SH-SY5Y (cell line): ENCODE results near the gene CLEC3A.

Source experiments
- GATA2 ChIP-seq: IDR thresholded peaks from 2 replicates; pipeline ENCODE4 v1.6.1; 2011; ENCODE audit warnings: mild to moderate bottlenecking, low read depth, low read length
- GATA3 ChIP-seq: IDR thresholded peaks from 2 replicates; pipeline ENCODE4 v1.6.1; 2011; ENCODE audit warnings: low read depth, mild to moderate bottlenecking, low read length, moderate library complexity

CLEC3A gene, protein sequence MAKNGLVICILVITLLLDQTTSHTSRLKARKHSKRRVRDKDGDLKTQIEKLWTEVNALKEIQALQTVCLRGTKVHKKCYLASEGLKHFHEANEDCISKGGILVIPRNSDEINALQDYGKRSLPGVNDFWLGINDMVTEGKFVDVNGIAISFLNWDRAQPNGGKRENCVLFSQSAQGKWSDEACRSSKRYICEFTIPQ

DNA sequence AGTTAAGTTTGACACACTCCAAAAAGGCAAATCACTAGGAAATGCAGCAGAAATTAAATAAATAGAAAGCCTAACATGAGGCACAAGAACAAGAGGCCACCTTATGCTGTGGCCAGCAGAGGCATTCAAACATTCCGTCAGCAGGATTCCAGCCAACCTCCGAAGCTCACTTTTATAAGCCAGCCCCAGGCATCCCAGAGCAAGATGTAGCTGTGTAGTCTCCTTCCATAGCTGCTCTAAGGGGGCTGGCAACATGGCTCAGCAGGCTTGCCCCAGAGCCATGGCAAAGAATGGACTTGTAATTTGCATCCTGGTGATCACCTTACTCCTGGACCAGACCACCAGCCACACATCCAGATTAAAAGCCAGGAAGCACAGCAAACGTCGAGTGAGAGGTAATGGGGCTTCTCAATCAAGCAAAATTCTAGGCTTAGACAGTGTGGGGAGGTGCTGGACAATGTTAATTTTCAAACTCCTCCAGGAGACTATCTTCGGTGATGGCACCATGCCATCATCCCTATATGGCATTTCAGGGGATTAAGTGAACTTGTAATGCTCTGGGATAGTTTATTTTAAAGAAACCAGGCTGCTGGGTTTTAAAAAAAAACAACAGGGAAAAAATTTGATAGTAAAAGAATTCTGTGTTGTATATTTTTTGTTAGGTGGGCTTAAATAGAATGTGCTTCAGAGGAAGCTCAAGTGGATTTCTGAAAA lies at the start of gene CLEC3A:
CLEC3A (plus strand) TSS at position 202 of the 714 bp plus-strand sequence; CDS start at position 281, 79 bp downstream.
- TF ChIP-seq GATA3 (no peak), GATA2 (no peak)

DNA sequence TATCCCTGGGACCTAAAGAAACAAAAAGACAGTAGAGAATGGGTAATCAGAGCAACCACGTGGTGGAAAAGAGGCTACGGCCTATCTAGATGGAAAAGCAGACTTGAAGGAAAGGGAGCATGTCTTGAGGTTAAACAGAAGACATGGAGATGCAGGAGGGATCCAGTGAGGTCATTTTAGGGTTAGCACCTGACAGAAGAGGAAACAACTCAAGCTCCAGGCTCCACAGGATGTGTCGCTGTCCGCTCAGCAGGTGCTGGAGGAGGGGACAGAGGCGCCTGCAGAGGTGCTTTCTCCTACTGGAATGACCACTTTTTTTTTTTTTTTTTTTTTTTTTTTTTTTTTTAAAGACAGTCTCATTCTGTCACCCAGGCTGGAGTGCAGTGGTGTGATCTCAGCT lies 47.5 kb upstream of the CLEC3A start:
- no peak for TF ChIP-seq GATA3
- no peak for TF ChIP-seq GATA2

DNA sequence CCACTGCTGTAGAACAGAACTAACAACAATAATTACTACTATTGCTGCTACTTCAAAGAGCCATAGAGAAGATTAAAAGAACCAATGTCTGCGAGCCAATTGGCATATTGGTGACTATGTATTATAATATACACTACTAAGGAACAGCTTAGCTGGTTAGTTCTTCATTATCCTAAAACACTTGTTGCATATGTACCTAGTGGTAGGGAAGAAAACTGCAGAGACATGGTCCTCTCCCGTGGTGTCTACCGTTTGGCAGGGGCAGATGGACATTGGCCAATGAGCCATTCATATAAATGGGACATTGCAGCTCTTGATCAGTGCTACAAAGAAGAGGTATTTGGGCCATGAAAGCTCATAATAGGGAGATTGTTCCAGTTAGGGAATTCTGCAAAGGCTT lies 46.4 kb upstream of the CLEC3A start:
- no peak for TF ChIP-seq GATA2
- no peak for TF ChIP-seq GATA3

DNA sequence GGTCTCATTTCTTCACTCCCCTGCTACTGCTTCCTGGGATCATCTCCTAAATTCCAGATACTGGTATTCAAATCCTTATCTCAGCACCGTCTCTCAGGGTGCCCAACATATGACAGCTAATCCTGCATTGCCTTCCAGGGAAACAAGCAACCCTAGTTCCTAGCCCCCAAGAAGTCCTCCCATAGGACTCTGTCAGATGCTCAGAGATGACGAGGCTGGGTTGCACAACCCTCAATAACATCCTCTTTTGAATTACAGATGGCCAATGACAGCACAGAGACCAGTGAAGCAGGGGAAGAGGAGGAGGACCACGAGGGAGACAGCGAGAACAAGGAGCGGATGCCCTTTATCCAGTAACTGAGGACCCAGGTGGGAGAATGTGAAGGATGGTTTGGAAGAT lies 45.0 kb upstream of the CLEC3A start:
- TF ChIP-seq GATA3 (no peak), GATA2 (no peak)

DNA sequence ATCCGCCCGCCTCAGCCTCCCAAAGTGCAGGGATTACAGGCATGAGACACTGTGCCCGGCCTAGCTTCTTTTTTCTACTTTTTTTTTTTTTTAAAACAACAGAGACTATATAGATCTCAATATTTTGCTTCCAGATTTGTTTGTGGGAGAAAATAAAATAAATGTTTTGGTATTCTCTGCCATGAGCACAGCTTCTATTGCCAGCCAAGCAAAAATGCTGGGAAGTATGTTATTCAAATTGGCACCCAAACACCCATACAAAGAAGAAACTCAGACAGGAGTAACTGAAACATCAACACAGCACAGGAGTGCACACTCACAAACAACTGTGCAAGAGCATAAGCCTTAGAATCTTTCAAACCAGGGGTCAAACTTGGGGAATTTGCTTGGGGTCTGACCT lies 37.2 kb upstream of the CLEC3A start:
- TF ChIP-seq GATA3 = no peak
- TF ChIP-seq GATA2 = no peak

DNA sequence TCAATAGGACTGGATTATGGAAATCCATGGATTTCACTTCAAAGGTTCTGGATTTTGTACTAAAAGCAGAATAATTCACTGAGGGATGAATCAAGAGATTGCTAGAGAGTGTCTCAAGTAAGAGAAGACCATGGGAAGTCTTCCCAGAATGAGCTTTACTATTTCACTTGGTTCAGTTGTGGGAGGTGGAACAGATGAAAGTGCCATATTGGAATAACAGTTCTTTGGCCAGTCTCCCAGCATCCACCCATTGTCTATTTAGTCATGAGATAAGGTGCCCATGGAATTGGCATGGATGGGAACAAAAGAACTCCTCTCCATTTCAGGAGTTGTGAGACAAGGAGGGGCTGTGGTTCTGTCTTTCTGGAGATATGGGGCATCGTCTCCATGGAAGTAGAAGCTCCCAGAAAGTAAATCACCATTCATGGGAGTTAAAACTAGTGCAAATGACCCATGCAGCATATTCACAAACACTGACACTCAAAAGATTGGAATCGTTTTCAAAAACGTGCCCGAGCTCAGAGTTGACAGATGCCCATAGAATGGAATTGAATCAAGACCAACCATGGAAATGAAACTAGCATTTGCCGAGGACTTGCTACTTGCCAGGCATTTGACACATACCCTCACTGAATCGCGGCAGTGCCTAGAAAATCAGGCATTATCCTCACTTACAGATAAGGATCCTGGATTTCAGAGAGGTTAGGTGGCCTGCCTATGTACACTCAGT lies 36.2 kb upstream of the CLEC3A start:
- no peak for TF ChIP-seq GATA2
- no peak for TF ChIP-seq GATA3

DNA sequence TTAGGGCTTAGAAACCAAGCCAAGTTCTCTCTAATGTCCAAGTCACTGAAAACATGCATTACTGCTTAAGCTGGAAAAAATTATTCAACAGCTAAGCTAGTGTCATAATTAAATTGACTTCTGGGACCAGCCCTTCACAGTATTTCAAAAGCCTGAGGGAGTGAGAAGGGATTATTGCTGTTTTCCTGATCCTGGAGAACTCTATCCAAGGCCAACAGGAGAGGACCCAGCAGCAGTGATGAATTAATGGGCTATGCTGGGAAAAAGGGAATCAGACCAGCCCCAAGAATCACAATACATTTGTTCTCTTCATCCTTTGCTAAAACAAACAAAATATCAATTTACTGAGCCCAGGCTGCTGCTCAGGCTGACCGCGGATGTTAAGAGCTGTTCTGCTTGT lies 34.5 kb upstream of the CLEC3A start:
- no peak for TF ChIP-seq GATA2
- TF ChIP-seq GATA3 = no peak

DNA sequence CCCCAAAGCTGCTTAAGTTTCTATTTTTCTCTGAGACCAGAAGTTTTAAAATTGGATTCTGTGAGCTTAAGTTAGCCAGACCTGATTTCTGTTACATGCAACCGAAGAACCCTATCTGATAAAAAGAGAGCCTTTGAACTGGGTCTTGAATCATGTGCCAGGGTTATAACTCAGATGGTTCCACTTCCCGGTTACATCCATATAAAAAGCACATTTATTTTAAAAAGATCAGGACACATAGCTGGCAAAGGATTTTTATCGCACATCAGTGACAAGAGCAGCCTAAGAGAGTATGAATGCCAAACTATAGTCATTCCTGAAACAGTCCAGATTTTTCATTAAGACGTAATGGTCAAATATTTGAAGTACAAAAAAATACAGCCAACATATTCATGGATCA lies 32.5 kb upstream of the CLEC3A start:
- TF ChIP-seq GATA3 (no peak), GATA2 (no peak)

DNA sequence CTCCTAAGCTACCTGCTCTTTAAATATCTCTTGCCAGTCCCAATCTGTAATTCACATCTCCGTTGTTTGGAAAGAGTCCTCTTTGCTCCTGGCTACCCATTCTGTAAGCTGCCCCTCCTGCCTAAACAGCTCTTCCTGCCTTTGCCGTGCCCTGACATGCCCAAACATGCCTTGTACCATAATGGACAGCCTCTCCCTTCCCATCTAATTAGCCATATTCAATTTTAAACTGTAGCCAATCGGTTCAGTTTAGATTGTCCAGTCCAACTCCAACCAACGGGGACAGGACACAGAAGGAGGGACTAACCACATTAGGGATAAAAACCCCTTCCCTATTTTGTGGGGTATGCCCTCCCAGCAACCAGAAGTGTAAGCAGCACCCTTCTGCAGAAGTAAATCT lies 30.6 kb upstream of the CLEC3A start:
- no peak for TF ChIP-seq GATA2
- no peak for TF ChIP-seq GATA3

DNA sequence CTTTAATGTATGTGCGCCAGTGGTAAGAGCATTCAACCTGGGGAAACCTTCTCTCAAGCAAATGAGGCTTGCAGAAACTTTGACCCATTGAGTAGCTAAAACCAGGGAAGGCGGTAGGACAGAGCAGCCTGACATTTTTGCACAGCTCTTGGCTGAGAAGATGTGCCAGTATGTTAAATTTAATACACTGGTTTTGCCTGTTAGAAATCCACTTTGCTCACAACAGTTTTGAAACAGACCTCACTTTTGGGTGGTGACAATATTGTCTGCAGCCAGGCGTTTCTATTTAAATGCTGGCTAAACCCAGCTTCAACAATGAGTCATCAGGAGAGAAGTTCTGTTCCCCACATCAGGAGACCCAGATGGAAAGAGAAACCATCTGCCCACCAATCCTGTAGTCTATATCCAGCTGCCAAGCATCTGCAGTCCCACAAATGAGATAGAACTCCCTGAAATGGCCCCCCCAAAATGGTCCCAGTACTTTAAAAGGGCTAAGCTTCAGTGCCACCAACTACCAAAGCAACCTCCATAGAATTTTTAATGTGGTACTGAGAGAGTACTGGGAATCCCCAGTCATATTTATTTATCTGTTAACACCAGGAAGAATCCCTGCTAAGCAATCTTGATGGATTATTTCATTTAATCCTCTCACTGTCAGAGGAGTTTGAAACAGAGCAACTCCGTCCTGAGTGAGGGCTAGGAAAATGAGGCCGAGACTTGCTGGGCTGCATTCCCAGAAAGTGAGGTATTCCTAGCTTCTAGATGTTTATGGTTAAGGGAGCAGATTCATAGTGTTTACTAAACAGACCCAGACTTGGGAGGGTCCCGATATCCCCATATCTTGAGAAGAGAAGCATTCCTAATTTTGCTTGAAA lies 29.0 kb upstream of the CLEC3A start:
- TF ChIP-seq GATA3 (no peak), GATA2 (no peak)

DNA sequence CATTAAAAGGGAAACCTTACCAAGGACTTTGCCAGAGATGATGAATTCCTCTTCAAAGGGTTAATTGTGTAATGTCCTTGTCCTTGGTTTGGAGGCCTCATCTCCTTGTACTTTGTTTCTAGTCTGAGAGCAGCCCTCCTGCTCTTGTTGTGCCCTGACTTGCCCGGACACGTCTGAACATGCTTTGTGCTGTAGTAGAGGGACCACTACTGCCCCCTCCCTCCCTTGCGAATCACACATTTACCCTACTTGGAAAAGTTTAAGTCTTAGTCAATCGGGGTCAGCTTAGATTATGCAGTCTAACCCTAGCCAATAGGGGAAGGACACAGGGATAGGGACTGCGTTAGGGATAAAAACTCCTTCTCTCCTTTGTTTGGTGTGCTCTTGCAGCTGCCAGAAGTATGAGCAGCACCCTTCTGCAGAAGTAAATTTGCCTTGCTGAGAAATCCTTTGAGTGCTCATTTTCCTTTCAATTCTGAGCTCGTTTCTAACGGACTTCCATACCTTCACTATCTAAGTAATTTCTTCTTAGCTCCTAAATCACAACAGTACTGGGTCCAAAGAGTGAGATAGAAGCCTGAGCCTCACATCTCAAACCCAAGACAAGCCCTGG lies 26.4 kb upstream of the CLEC3A start:
- TF ChIP-seq GATA2 = no peak
- TF ChIP-seq GATA3 = no peak

DNA sequence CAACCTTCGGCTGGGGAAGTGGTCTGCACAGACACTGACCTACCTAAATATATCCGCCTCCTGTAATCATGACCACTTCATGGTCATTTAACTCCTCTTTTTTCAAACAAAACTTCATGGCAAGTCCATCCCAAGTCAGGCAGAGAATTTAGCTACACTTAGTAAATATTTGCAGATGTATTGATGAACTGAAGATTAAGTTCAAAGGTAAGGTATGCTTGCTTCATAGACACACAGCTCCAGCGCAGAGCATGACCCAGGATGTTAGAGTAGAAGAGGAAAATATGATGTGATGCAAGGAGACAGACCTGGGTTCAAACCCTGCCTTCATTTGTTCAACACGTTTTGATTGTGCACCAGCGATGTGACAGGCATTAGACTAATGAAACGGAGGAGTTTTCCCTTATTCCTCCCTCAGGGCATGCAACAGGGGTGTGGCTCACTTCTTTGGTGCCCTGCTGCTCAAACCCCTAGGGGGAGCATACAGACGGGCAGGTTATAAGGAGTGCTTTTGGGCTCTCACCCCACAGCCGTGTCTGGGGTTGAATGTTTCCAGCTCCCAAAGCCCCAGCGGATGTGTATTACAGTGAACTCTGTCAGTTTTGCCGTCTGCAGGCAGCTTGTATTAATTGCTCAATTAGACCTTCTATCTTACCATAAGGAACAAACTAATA lies 23.9 kb upstream of the CLEC3A start:
- TF ChIP-seq GATA3 (no peak), GATA2 (no peak)

DNA sequence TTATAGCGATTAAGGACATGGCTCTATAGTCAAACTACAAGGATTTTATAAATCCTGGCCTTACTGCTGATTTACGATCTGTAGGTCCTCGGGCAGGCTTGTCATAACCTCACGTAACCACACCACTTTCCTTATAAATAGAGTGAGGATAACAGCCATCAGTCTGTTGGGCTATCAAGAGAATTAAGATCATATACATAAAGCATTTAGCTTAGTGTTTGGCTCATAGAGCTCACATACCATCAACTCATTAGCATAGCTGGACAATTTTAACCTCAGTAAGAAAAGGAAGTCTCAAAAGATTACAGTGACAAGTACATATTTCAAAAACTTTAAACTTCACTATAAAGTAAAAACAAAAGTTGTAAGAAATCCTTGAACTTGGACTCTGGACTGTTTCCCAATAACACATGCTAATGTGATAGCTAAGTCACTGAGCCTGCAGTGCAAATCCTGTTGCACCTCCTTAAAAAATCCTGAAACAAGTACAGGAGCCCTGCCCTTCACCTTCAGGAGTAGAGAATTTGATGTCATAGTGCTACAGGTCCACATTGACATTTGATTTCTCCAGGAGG lies 20.8 kb upstream of the CLEC3A start:
- TF ChIP-seq GATA2 (no peak), GATA3 (no peak)
